Activated CD4-positive, CD25-positive, alpha-beta regulatory T cell treated with anti-CD3 and anti-CD28 coated beads, Interleukin-2, amount 50 U/mL, for 16 hours (primary cell): ENCODE measurements around the gene RAB21.
"Not testable (repeated sequence)": the region's sequence is repeated elsewhere in the genome, so short reads cannot be mapped to it uniquely, and the experiment has no call there.

Experiments
- DNase-seq: peaks from one replicate; pipeline ENCODE4 v3.0.0-alpha.2; 2020; ENCODE audit warnings: low read depth, low spot score

The RAB21 gene

GRCh38 chr12:71795901-71796300, 41.2 kb downstream of the RAB21 start:
- DNase-seq, result no peak

DNA sequence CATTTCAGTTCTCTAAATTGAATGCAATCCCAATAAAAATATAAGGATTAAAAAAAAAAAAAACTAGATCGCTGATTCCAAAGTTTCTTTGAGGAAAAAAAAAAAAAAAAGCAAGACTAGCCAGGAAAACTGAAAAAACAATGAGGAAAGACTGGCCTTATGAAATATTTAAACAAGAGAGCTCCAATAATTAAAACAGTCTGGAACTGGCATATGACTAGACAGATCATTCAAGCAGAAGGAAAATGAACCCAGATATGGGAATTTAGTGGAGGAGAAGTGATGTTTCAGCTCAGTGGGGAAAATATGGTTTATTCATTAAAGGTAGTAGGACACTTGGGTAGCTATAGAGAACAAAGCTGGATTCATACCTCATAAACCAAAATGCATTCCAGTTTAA, 42.9 kb downstream of the RAB21 start:
- no peak for DNase-seq

DNA sequence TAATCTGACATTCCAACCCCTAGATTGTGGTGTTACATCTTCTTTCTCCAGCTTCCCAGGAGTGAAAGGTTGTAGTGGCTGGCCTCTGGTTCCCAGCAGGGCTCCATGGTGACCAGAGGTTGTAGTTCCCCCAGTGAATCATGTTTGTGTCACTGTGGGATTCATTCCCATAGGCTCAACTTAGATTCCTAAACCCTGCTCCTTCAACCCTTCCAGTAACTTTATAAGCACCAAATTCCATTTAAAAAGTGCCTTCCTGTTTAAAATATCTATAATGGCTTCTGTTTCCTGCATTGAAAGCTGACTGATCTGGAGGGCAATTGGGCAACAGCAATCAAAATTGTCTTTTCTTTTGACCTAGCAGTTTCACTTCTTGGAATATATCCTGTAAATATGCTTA, 44.4 kb downstream of the RAB21 start:
- no peak for DNase-seq

- DNase-seq, result no peak
Observed at GRCh38 chr12:71800177-71800576, 45.5 kb downstream of the RAB21 start.

DNA sequence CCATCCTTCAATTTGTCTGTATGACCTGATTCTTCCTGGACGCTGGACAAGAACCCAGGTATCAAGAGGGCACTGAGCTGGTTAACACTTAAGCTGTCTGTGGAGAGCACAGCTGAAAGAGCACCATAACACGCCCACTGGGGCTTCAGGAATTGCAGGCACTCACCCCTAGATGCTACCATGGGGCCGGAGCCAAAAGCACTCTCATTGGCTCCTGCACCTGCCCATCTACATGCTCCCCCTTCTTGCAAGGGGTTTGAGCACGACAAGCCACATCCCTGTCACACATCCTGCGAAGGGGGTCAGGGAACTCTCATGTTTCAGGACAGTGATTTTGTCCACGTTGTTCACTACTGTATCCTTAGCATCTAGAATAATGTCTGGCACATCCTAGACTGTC, 49.8 kb downstream of the RAB21 start:
- no peak for DNase-seq

GRCh38 chr12:71810921-71811320, 56.3 kb downstream of the RAB21 start:
- no peak for DNase-seq

DNA sequence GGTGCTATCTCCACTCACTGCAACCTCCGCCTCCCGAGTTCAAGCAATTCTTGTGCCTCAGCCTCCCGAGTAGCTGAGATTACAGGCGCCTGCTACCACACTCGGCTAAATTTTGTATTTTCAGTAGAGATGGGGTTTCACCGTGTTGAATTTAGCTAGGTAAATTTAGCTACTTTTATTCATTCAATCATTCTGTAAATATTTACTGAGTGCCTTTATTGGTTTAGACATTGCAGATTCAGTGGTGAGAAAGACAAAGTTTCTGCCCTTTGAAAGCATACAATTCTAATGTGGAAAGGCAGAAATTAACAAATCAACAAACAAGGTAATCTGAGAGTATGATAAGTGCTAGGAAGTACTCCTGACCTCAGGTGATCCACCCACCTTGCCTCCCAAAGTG, 60.6 kb downstream of the RAB21 start:
- not testable (repeated sequence) for DNase-seq

DNA sequence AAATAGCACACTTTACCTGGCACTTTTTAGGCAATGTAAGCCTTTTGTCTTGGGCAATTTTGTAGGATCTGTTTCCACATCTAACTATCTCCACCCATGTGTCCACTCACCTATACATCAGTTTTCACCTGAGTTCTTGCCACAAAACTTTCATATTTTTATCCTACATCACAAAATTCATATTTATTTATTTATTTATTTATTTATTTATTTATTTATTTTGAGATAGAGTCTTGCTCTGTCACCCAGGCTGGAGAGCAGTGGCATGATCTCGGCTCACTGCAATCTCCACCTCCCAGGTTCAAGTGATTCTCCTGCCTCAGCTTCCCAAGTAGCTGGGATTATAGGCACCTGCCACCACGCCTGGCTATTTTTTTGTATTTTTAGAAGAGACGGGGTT, 67.4 kb downstream of the RAB21 start:
- DNase-seq, result not testable (repeated sequence)

DNA sequence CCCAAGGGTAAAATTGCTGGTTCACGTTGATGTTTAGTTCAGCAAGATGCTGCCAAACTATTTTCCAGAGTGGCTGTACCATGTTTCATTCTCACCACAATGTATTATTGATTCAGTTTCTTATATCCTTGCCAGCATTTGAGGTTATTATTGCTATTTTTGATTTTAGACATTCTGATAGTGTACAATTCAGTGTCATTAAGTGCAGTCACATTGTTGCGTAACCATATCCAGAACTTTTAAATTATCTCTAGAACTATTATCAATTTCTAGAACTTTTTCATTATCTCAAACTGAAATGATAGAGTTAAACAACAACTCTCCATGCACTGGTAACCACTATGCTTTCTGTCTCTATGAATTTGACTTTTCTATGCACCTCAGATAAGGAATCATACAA, 74.2 kb downstream of the RAB21 start:
- no peak for DNase-seq

- DNase-seq, result no peak
Observed at GRCh38 chr12:71837356-71837755, 82.7 kb downstream of the RAB21 start.

- no peak for DNase-seq
Observed at GRCh38 chr12:71838231-71838630, 83.6 kb downstream of the RAB21 start.

GRCh38 chr12:71838676-71839075, 84.0 kb downstream of the RAB21 start:
- DNase-seq, result no peak

DNA sequence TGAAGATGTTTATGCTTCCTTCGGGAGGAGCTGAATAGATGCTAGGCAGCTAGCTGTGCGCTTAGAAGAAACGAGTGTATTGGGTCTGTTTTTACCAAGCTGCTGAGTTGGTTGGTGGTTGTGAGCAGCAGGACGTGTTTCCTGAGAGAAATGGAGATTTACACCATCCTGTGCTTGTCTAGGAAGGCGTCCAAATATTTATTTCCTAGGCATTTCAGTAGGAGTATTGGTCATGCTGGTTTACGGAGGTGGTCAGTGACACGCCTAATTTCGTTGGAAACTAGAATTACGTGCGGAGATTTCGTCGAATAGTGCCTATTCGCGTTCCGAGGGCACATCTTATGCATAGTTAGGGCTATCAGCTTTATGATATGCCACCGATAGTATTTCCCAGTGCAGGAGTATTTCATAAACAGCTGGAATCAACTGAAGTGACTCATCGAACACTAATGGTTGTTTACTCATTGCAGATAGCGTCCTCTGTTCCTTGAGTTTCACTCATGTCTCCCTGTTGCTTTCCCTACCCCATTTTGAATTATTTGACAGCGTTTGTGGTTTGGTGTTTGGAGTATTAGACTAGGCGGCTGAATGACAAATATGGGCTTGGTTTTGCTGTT, 85.7 kb downstream of the RAB21 start:
- DNase-seq, result no peak

DNA sequence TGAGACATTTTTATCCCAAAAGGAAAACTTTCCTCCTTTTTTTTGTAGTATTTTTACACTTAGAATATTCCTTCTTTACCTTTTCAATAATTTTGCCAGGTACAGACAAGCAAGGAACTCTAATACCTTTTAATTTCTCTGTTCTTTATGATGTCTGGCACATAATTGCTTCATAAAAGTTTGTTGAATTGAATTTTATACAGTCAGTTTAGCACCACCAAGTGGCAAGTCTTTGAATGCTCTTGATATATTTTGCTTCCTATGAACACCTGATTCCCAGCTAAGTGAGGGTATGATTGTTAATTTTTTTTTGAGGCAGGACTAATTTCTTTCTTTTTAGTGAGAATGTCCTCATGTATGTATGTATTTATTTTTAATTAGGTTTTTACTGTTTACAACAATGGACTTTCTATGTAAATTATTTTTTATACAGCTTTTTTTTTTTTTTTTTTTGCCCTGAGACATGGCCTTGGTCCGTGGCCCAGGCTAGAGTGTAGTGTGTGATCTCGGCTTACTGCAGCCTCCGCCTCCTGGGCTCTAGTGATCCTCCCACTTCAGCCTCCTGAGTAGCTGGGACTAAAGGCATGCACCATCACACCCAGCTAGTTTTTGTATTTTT, 91.8 kb downstream of the RAB21 start:
- no peak for DNase-seq

- DNase-seq, result no peak
Observed at GRCh38 chr12:71848212-71848611, 93.5 kb downstream of the RAB21 start.

- no peak for DNase-seq
Observed at GRCh38 chr12:71849109-71849851, 94.6 kb downstream of the RAB21 start.
